Rectal smooth muscle tissue (tissue), 1 donor: Measurements from ENCODE around the gene DCAF16.
A peak's percentile ranks its signal among the peaks of the same experiment; 100 is the strongest.

Source experiments
- H3K27ac ChIP-seq: one replicate; pipeline ENCODE4 v1.7.0; 2013; ENCODE audit warnings: low read depth, low read length, inconsistent platforms
- H3K27me3 ChIP-seq: one replicate; pipeline ENCODE4 v1.7.0; 2013; ENCODE audit warnings: low read length; ENCODE audit not compliant: control insufficient read depth, insufficient read depth
- H3K36me3 ChIP-seq: one replicate; pipeline ENCODE4 v1.7.0; 2013; ENCODE audit warnings: low read length; ENCODE audit not compliant: control insufficient read depth, insufficient read depth
- H3K4me1 ChIP-seq: one replicate; pipeline ENCODE4 v1.7.0; 2013; ENCODE audit warnings: low read length; ENCODE audit not compliant: control insufficient read depth, insufficient read depth
- H3K4me3 ChIP-seq: one replicate; pipeline ENCODE4 v1.7.0; 2013; ENCODE audit warnings: low read length
- H3K9ac ChIP-seq: one replicate; pipeline ENCODE4 v1.7.0; 2013; ENCODE audit warnings: low read length

The DCAF16 gene

GRCh38 chr4:17811078-17811603, 584 bp upstream of the DCAF16 start:
- no peak overlapping the region for H3K9ac ChIP-seq
- peaks cover 21% of the 10 kb centered on the region for H3K4me1 ChIP-seq

DNA sequence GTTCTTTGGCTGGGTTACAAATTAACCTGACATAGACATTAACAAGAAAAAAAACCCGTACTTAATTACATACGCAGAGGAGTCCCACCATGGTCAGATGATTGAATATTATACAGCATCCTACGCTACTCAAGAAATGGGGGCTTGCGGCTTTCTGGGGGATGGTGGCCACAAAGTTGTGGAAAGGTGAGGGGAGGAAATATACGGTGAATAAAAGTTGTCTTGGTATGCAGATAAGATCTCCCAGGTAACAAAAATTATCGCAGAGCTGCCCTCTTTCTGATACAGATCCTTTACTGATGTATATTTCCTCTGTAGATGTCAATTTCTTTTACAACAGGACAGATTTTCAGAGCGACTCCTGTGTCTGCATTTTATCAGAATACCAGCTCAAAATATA, 890 bp downstream of the DCAF16 start:
- peak overlapping the region; percentile 98 for H3K4me3 ChIP-seq
- H3K9ac ChIP-seq, result peak overlapping the region; percentile 32
- H3K4me1 ChIP-seq, result peaks cover 21% of the 10 kb centered on the region
- peak overlapping the region; percentile 95 for H3K27ac ChIP-seq
- H3K36me3 ChIP-seq, result no peaks in the 10 kb centered on the region
- H3K27me3 ChIP-seq, result no peaks in the 10 kb centered on the region

More at GRCh38 chr4:17811078-17811603, 584 bp upstream of the DCAF16 start:
- H3K27me3 ChIP-seq, result no peaks in the 10 kb centered on the region
- H3K27ac ChIP-seq, result no peak overlapping the region
- H3K4me3 ChIP-seq, result peak overlapping the region; percentile 91
- no peaks in the 10 kb centered on the region for H3K36me3 ChIP-seq

- peak overlapping the region; percentile 47 for H3K4me3 ChIP-seq
- no peaks in the 10 kb centered on the region for H3K27me3 ChIP-seq
- H3K36me3 ChIP-seq, result peaks cover 4% of the 10 kb centered on the region
- peaks cover 21% of the 10 kb centered on the region for H3K4me1 ChIP-seq
- no peak overlapping the region for H3K9ac ChIP-seq
- peak overlapping the region; percentile 12 for H3K27ac ChIP-seq
Observed at GRCh38 chr4:17807446-17807845, 3.1 kb downstream of the DCAF16 start.

DNA sequence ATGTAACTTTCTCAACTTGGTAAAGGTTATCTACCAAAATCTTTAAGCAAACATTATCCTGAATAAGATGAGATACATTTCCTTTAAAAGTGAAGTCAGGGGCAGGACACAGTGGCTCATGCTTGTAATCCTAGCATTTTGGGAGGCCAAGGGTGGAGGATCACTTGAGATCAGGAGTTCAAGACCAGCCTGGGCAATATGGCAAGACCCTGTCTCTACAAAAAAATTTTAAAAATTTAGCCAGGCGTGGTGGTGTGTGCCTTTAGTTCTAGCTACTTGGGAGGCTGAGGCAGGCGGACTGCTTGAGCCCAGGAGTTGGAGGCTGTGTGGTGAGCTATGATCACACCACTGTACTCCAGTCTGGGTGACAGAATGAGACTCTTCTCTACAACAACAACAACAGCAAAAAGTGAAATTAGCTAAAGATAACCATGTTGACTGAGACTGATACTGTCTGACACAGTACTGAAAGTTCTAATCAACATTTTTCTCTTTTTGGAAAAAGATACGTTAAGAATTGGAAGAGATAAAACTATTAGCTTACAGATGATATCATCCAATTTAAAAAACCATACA, 4.9 kb downstream of the DCAF16 start:
- no peaks in the 10 kb centered on the region for H3K27me3 ChIP-seq
- peaks cover 17% of the 10 kb centered on the region for H3K4me1 ChIP-seq
- H3K27ac ChIP-seq, result no peak overlapping the region
- no peak overlapping the region for H3K9ac ChIP-seq
- H3K4me3 ChIP-seq, result no peak overlapping the region
- peaks cover 4% of the 10 kb centered on the region for H3K36me3 ChIP-seq

DNA sequence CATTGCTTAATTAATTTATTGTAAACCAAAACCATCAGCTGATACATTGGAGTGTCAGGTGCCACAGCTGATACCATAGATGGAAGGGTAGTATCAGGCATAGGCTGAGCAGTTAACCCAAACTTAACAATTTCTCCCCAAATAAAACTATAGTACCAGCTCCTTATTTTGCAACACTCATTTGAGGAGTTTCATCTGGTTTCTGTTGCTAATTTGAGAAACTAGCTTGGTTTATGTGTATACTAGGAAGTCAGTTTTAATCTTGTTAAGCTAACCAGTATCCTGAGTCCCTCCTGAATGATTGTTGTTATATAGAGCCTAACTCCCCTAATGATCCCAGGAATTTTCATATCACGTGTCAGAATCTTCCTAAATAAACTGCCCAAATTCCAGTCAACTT, 12.7 kb downstream of the DCAF16 start:
- no peaks in the 10 kb centered on the region for H3K27me3 ChIP-seq
- H3K4me1 ChIP-seq, result no peaks in the 10 kb centered on the region
- H3K27ac ChIP-seq, result no peak overlapping the region
- no peak overlapping the region for H3K9ac ChIP-seq
- H3K4me3 ChIP-seq, result no peak overlapping the region
- peaks cover 2% of the 10 kb centered on the region for H3K36me3 ChIP-seq

DNA sequence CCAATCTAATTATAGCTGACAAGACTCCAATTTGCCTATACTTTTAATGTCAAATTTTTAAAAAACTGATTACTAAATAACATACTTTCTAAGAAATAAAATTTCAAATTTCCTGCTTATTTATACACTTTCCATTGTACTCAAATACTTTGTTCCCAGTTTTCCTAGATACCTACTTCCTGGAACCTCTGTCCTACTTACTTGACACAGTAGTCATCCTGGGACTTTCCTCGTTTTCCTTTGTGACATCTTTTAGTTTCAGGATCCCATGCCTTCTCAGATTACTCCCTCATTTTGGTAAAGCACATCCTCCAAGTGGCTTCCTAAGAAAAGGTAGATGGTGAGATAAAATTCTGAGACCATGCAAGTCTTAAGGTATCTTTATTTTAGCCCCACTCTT, 15.8 kb downstream of the DCAF16 start:
- H3K36me3 ChIP-seq, result no peaks in the 10 kb centered on the region
- H3K27me3 ChIP-seq, result no peaks in the 10 kb centered on the region
- H3K4me3 ChIP-seq, result no peak overlapping the region
- no peaks in the 10 kb centered on the region for H3K4me1 ChIP-seq
- no peak overlapping the region for H3K27ac ChIP-seq
- no peak overlapping the region for H3K9ac ChIP-seq

DNA sequence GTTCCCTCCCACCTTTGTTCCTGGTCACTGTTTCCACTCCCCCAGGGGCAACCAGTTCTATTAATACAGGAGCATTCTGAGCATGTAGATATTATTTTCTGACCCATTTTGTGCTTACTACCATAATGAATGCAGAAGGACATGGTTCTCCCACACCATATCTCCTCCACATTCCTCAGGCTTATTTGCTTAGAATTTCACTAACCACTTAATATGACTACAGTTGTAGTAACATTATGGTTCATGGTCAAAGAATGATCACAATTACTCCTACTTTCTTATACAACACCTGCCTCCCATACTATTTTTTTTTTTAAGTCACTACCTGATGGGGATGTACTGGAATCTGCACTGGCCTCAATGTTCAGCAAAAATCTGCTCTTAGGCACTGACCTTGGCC, 21.6 kb downstream of the DCAF16 start:
- H3K4me1 ChIP-seq, result no peaks in the 10 kb centered on the region
- no peak overlapping the region for H3K4me3 ChIP-seq
- no peak overlapping the region for H3K27ac ChIP-seq
- no peaks in the 10 kb centered on the region for H3K36me3 ChIP-seq
- H3K27me3 ChIP-seq, result no peaks in the 10 kb centered on the region
- no peak overlapping the region for H3K9ac ChIP-seq

- no peaks in the 10 kb centered on the region for H3K36me3 ChIP-seq
- H3K27me3 ChIP-seq, result no peaks in the 10 kb centered on the region
- no peaks in the 10 kb centered on the region for H3K4me1 ChIP-seq
- no peak overlapping the region for H3K4me3 ChIP-seq
- H3K9ac ChIP-seq, result no peak overlapping the region
- H3K27ac ChIP-seq, result no peak overlapping the region
Observed at GRCh38 chr4:17787315-17787714, 23.2 kb downstream of the DCAF16 start.

DNA sequence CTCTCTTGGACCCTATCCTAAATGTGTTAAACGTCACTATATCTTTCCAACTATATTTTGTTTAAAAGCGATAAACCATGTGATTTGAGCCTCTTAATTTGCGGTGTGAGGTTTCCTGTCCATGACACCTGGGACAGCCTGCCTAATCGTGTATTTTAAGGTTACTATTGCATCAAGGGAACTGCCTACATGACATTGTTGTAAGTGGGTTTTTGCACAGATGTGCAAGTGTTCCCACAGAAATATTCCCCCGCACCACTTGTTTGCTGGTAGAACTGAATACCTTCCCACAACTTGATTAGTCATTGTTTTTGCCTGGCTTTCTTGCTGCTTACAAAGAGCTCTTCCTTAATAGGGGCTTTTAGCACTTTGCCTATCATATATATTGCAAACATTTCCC, 24.0 kb downstream of the DCAF16 start:
- Histone ChIP-seq H3K4me3 (no peak overlapping the region), H3K27ac (no peak overlapping the region), H3K36me3 (no peaks in the 10 kb centered on the region), H3K4me1 (no peaks in the 10 kb centered on the region), H3K27me3 (peaks cover 6% of the 10 kb centered on the region), H3K9ac (no peak overlapping the region)

DNA sequence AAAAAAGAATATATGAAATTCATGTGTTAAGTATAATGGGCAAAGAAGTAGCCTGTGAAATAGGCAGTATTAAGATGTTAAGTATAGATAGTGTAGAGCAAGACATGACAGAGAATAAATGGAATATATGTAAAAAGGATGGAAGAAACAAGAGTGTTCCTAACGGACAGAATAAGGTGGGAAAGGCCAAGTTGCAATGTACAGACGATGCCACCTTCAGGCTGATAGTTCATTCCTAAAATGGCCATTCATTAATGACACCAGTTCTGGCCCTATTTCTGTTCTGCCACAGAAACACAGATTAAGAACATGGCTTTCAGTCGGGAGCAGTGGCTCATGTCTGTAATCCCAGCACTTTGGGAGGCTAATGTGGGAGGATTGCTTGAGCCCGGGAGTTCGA, 24.7 kb downstream of the DCAF16 start:
- Histone ChIP-seq H3K27me3 (peaks cover 6% of the 10 kb centered on the region), H3K36me3 (no peaks in the 10 kb centered on the region), H3K9ac (no peak overlapping the region), H3K27ac (no peak overlapping the region), H3K4me1 (no peaks in the 10 kb centered on the region), H3K4me3 (no peak overlapping the region)

GRCh38 chr4:17781300-17782287, 29.0 kb downstream of the DCAF16 start, which contains the start of gene FAM184B:
Gene FAM184B, minus strand, starts transcription at chr4:17781621. Its CDS starts 322 bp downstream, at chr4:17781299.
- Histone ChIP-seq H3K27ac (no peak within 1 kb of the TSS), H3K36me3 (no peaks in the 10 kb centered on the region), H3K4me3 (peak within 1 kb of the TSS; percentile 61), H3K27me3 (peaks cover 12% of the 10 kb centered on the region), H3K4me1 (peaks cover 5% of the 10 kb centered on the region), H3K9ac (no peak within 1 kb of the TSS)

DNA sequence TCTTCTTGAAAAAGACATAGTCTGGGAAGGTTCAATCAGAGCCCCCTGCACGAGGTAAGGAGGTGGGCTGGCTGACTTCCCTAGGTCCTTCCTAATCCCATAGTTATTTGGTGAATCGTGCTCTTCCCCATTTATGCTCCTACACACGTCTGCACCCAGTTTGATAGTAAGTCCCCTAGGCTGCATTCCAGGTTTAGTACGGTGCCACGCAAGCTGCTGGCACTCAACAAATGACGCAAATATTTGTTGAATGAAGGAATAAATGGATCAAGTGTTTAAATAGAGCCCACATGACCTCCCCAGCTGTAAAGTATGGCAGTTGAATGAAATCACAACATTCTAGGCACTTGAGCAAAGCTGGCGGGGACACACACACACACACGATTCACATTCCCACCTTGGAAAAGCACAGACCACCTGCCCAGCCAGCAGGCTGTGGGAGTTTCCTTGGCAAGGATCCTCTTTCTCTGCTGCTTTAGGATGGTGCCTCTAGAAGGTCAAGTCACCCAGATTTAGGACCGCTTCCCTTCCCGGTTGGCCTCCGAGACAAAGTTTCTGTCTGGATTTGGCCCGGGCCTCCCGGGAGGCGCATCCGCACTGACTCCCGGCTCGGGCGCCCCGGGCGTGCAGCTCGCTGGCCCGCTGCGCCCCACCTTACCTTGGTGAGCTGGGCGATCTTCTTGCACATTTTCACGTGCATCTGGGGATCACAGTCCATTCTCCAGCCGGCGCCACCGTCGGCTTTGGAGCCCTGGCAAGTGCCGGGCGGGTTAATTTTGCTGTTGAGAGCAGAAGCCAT, 29.9 kb downstream of the DCAF16 start:
- Histone ChIP-seq H3K27me3 (peaks cover 12% of the 10 kb centered on the region), H3K9ac (no peak overlapping the region), H3K36me3 (no peaks in the 10 kb centered on the region), H3K4me3 (peak overlapping the region; percentile 61), H3K4me1 (peaks cover 5% of the 10 kb centered on the region), H3K27ac (no peak overlapping the region)
